GM21423 (cell line): ENCODE measurements around the gene CNIH1.
"Not testable (repeated sequence)": the region's sequence is repeated elsewhere in the genome, so short reads cannot be mapped to it uniquely, and the experiment has no call there.

Experiments
- ATAC-seq: cut with Tn5 transposase; IDR thresholded peaks from one replicate; pipeline ENCODE4 v1.9.1; 2021; ENCODE audit warnings: mild to moderate bottlenecking, moderate library complexity; ENCODE audit not compliant: unreplicated experiment

CNIH1 gene

GRCh38 chr14:54435500-54435981 is 5.6 kb downstream of the CNIH1 start:
- ATAC-seq = no peak

- no peak for ATAC-seq
Observed at GRCh38 chr14:54428527-54428926, 12.6 kb downstream of the CNIH1 start.

- ATAC-seq = no peak
Observed at GRCh38 chr14:54427871-54428270, 13.3 kb downstream of the CNIH1 start.

- ATAC-seq = no peak
Observed at GRCh38 chr14:54425537-54426274, 15.5 kb downstream of the CNIH1 start.

- ATAC-seq = no peak
Observed at GRCh38 chr14:54425068-54425467, 16.1 kb downstream of the CNIH1 start.

- ATAC-seq = no peak
Observed at GRCh38 chr14:54424479-54424901, 16.7 kb downstream of the CNIH1 start.

GRCh38 chr14:54423991-54424390 is 17.2 kb downstream of the CNIH1 start:
- no peak for ATAC-seq

GRCh38 chr14:54420478-54421142 is 20.6 kb downstream of the CNIH1 start:
- ATAC-seq = no peak

GRCh38 chr14:54411371-54411770 is 29.8 kb downstream of the CNIH1 start:
- ATAC-seq = no peak

GRCh38 chr14:54410215-54410614 is 31.0 kb downstream of the CNIH1 start:
- no peak for ATAC-seq

GRCh38 chr14:54403401-54404005 is 37.7 kb downstream of the CNIH1 start:
- ATAC-seq = not testable (repeated sequence)

GRCh38 chr14:54399560-54399959 is 41.6 kb downstream of the CNIH1 start:
- no peak for ATAC-seq

- peak; percentile 98 for ATAC-seq
Observed at GRCh38 chr14:54396493-54397335, 44.5 kb downstream of the CNIH1 start, which contains the start of gene CDKN3. CDKN3 (plus strand) TSS chr14:54397007; CDS start chr14:54397069, 62 bp downstream.

- no peak for ATAC-seq
Observed at GRCh38 chr14:54396183-54396492, 45.0 kb downstream of the CNIH1 start.

GRCh38 chr14:54395716-54396115 is 45.5 kb downstream of the CNIH1 start:
- no peak for ATAC-seq

- ATAC-seq = no peak
Observed at GRCh38 chr14:54395284-54395683, 45.9 kb downstream of the CNIH1 start.

GRCh38 chr14:54394596-54394995 is 46.6 kb downstream of the CNIH1 start:
- ATAC-seq = no peak

GRCh38 chr14:54392986-54393884 is 47.9 kb downstream of the CNIH1 start:
- not testable (repeated sequence) for ATAC-seq

GRCh38 chr14:54392131-54392859 is 48.9 kb downstream of the CNIH1 start:
- no peak for ATAC-seq
